ENCODE data around the gene NAALADL1.

DNA sequence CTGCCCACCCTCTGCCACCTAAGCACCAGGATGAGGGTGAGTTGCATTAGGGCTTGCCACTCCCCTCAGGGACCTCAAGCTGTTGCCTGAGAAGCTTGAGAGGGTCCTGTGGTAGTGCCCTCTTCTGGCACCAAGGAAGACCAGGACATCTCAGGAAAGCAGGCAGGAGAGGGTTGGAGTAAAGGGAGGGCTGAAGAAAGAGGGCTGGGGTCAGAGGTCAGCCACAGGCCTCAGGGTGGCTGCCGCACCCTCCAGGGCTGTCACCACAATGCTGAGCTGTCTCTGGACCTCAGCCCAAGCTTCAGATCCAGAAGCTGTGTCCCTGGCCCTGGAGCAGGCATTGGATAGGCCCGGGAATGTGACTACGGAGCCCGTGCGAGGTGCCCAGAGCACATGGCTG, 13.3 kb downstream of the NAALADL1 start:
- TF ChIP-seq BHLHE40 (IDR thresholded peaks at IDR 0.05; ENCODE audit: low read depth, low read length) = no peak
- TF ChIP-seq POLR2A (IDR thresholded peaks at IDR 0.05; ENCODE audit: low read depth, low read length) = no peak
- no peak for TF ChIP-seq MAFK (IDR thresholded peaks at IDR 0.05; ENCODE audit: low read depth, low read length)
- TF ChIP-seq CTCF (conservative IDR thresholded peaks at IDR 0.05; ENCODE audit: low read depth, low read length) = no peak
- no peak for TF ChIP-seq SMC3 (IDR thresholded peaks at IDR 0.05; ENCODE audit: low read depth, low read length)
- TF ChIP-seq CEBPB (IDR thresholded peaks at IDR 0.05; ENCODE audit: low read depth, low read length) = no peak
- no peak for TF ChIP-seq MXI1 (IDR thresholded peaks at IDR 0.05; ENCODE audit: borderline replicate concordance, low read depth, low read length)
- TF ChIP-seq RAD21 (IDR thresholded peaks at IDR 0.05; ENCODE audit: low read length) = no peak
- TF ChIP-seq, protein P1, sequence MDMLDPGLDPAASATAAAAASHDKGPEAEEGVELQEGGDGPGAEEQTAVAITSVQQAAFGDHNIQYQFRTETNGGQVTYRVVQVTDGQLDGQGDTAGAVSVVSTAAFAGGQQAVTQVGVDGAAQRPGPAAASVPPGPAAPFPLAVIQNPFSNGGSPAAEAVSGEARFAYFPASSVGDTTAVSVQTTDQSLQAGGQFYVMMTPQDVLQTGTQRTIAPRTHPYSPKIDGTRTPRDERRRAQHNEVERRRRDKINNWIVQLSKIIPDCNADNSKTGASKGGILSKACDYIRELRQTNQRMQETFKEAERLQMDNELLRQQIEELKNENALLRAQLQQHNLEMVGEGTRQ (IDR thresholded peaks at IDR 0.05; ENCODE audit: low read depth, low read length) = no peak
- TF ChIP-seq, protein P2, sequence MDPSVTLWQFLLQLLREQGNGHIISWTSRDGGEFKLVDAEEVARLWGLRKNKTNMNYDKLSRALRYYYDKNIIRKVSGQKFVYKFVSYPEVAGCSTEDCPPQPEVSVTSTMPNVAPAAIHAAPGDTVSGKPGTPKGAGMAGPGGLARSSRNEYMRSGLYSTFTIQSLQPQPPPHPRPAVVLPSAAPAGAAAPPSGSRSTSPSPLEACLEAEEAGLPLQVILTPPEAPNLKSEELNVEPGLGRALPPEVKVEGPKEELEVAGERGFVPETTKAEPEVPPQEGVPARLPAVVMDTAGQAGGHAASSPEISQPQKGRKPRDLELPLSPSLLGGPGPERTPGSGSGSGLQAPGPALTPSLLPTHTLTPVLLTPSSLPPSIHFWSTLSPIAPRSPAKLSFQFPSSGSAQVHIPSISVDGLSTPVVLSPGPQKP (IDR thresholded peaks at IDR 0.05; ENCODE audit: borderline replicate concordance, low read depth, low read length) = no peak
- no peak for TF ChIP-seq NFE2L2 (IDR thresholded peaks at IDR 0.05; ENCODE audit: low read depth, low read length)
